Activated T-helper 1 cell treated with Interleukin-2 at 50 U/mL for 16 hours (primary cell): ENCODE data around the gene OXSR1.

Source experiments
- DNase-seq: peaks from one replicate; pipeline ENCODE4 v3.0.0-alpha.2; 2020; ENCODE audit warnings: low read depth

The OXSR1 gene

GRCh38 chr3:38164952-38165721, at the start of gene OXSR1:
OXSR1 (plus strand) TSS chr3:38165537; CDS start chr3:38165877, 340 bp downstream.
- peak; percentile 91 for DNase-seq

GRCh38 chr3:38115645-38116427, 49.5 kb upstream of the OXSR1 start:
- DNase-seq, result no peak

- no peak for DNase-seq
Measured at GRCh38 chr3:38116471-38117162, 48.7 kb upstream of the OXSR1 start.

- DNase-seq, result no peak
Measured at GRCh38 chr3:38117163-38117716, 48.1 kb upstream of the OXSR1 start.

GRCh38 chr3:38117748-38118420, 47.5 kb upstream of the OXSR1 start:
- DNase-seq, result peak; percentile 39

GRCh38 chr3:38118421-38119247, 46.7 kb upstream of the OXSR1 start:
- no peak for DNase-seq

GRCh38 chr3:38119248-38119544, 46.1 kb upstream of the OXSR1 start:
- DNase-seq, result no peak

GRCh38 chr3:38119821-38120692, 45.3 kb upstream of the OXSR1 start:
- no peak for DNase-seq

- DNase-seq, result no peak
Measured at GRCh38 chr3:38120693-38121450, 44.5 kb upstream of the OXSR1 start.

- DNase-seq, result no peak
Measured at GRCh38 chr3:38121451-38121831, 43.9 kb upstream of the OXSR1 start.

GRCh38 chr3:38121832-38122461, 43.4 kb upstream of the OXSR1 start:
- DNase-seq, result no peak

- DNase-seq, result no peak
Measured at GRCh38 chr3:38122712-38123290, 42.5 kb upstream of the OXSR1 start.

GRCh38 chr3:38124324-38125122, 40.8 kb upstream of the OXSR1 start:
- DNase-seq, result no peak

GRCh38 chr3:38125305-38126120, 39.8 kb upstream of the OXSR1 start:
- no peak for DNase-seq

GRCh38 chr3:38126121-38126892, 39.0 kb upstream of the OXSR1 start:
- DNase-seq, result no peak
